Measurements from ENCODE around the gene SYNE1.

The SYNE1 gene

DNA sequence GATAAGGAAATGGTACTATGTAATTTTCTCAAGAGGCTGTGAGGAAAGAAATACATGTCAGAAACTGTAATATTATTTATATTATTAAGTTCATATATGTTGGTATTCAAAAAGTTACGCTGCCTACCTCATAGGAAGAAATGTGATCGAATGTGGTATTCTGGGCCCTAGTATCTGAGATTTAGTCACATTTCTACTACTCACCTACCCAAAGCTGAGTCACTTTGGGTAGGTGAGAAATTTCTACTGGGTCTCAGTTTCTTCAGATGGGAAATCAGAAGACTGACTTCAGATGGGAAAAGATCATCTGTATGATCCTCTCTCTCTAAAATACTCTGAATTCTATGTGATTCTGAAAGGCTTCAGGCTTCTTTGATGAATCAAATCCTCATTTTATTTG lies 411.0 kb downstream of the SYNE1 start:
- TF ChIP-seq, protein P1, sequence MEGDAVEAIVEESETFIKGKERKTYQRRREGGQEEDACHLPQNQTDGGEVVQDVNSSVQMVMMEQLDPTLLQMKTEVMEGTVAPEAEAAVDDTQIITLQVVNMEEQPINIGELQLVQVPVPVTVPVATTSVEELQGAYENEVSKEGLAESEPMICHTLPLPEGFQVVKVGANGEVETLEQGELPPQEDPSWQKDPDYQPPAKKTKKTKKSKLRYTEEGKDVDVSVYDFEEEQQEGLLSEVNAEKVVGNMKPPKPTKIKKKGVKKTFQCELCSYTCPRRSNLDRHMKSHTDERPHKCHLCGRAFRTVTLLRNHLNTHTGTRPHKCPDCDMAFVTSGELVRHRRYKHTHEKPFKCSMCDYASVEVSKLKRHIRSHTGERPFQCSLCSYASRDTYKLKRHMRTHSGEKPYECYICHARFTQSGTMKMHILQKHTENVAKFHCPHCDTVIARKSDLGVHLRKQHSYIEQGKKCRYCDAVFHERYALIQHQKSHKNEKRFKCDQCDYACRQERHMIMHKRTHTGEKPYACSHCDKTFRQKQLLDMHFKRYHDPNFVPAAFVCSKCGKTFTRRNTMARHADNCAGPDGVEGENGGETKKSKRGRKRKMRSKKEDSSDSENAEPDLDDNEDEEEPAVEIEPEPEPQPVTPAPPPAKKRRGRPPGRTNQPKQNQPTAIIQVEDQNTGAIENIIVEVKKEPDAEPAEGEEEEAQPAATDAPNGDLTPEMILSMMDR (IDR thresholded peaks at IDR 0.05): no peak
- Histone ChIP-seq H3K36me3 (ENCODE audit: control insufficient read depth, insufficient read depth, low read length) (no peaks in the 10 kb centered on the region), H2AFZ (no peak overlapping the region), H3K4me2 (ENCODE audit: low read length) (no peak overlapping the region), H3K4me1 (no peaks in the 10 kb centered on the region), H3K27me3 (ENCODE audit: control insufficient read depth, insufficient read depth, low read length) (no peaks in the 10 kb centered on the region), H3K27ac (no peak overlapping the region), H3K9ac (no peak overlapping the region), H3K79me2 (no peaks in the 10 kb centered on the region), H3K9me3 (ENCODE audit: control insufficient read depth, low read length) (peaks cover 3% of the 10 kb centered on the region), H3K4me3 (ENCODE audit: low read depth, low read length) (no peak overlapping the region)

DNA sequence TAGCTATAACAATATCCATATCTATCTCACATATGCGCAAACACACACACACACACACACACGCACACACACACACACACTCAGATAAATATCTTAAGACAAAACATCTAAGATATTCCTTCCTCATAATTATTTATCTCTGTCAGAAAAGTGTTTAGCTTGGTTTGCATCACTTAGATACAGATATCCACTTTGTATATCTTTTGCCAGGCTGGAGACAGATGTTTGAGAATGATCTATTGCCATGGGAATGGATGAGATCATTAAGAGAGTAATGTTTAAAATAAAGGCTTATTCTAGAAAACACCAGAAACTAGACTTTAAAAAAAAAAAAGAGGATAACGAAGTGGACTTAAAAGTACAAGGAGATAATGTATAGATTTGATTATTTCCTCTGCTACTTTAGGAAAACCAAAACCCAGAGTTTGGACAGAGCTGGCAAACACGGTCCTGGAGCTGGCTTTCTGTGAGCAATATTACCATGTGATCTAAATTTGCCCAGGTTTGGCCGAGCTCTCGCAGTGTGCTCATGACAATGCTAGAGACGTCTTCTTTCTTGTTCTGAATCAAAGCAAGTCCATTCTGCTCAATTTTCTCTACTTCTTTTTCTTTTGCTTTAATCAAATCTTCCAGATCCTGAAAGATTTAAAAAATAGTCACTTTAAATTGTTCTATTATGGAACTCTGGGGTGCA lies 411.8 kb downstream of the SYNE1 start:
- TF ChIP-seq, protein P1 (IDR thresholded peaks at IDR 0.05): no peak
- H3K4me3 ChIP-seq (ENCODE audit: low read depth, low read length): no peak overlapping the region
- H3K4me1 ChIP-seq: no peaks in the 10 kb centered on the region
- H3K79me2 ChIP-seq: no peaks in the 10 kb centered on the region
- H3K9me3 ChIP-seq (ENCODE audit: control insufficient read depth, low read length): peaks cover 3% of the 10 kb centered on the region
- no peak overlapping the region for H3K27ac ChIP-seq
- no peak overlapping the region for H3K4me2 ChIP-seq (ENCODE audit: low read length)
- no peaks in the 10 kb centered on the region for H3K36me3 ChIP-seq (ENCODE audit: control insufficient read depth, insufficient read depth, low read length)
- H3K9ac ChIP-seq: no peak overlapping the region
- H3K27me3 ChIP-seq (ENCODE audit: control insufficient read depth, insufficient read depth, low read length): no peaks in the 10 kb centered on the region
- H2AFZ ChIP-seq: no peak overlapping the region

DNA sequence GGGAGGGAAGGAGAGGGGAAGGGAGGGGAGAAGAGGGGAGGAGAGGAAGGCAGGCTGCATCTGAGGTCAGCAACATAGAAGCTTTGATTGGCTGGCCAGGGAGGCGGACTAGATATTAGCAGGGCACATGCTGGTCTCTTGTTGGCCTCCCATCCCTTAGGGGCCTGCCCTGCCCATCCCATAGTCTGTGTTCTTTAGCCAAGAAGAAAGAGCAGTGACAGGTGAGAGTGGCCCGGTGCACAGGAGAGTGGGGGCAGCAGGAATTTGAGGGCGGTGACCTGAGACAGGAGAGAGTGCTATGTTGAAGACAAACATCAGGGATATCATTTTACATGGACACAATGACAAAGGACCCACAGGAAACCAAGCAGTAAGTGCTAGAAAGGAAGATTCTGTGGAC lies 413.5 kb downstream of the SYNE1 start:
- Histone ChIP-seq H3K9me3 (ENCODE audit: control insufficient read depth, low read length) (peaks cover 3% of the 10 kb centered on the region), H3K9ac (no peak overlapping the region), H3K4me3 (ENCODE audit: low read depth, low read length) (no peak overlapping the region), H3K4me2 (ENCODE audit: low read length) (no peak overlapping the region), H2AFZ (no peak overlapping the region), H3K27me3 (ENCODE audit: control insufficient read depth, insufficient read depth, low read length) (no peaks in the 10 kb centered on the region), H3K36me3 (ENCODE audit: control insufficient read depth, insufficient read depth, low read length) (no peaks in the 10 kb centered on the region), H3K27ac (no peak overlapping the region), H3K4me1 (no peaks in the 10 kb centered on the region), H3K79me2 (no peaks in the 10 kb centered on the region)
- TF ChIP-seq, protein P1 (IDR thresholded peaks at IDR 0.05): no peak

GRCh38 chr6:152221806-152222628 lies 415.1 kb downstream of the SYNE1 start:
- H3K9ac ChIP-seq: no peak overlapping the region
- H3K4me2 ChIP-seq (ENCODE audit: low read length): no peak overlapping the region
- no peak overlapping the region for H2AFZ ChIP-seq
- no peaks in the 10 kb centered on the region for H3K4me1 ChIP-seq
- TF ChIP-seq, protein P1 (IDR thresholded peaks at IDR 0.05): no peak
- no peak overlapping the region for H3K27ac ChIP-seq
- no peaks in the 10 kb centered on the region for H3K27me3 ChIP-seq (ENCODE audit: control insufficient read depth, insufficient read depth, low read length)
- H3K4me3 ChIP-seq (ENCODE audit: low read depth, low read length): no peak overlapping the region
- no peaks in the 10 kb centered on the region for H3K79me2 ChIP-seq
- H3K36me3 ChIP-seq (ENCODE audit: control insufficient read depth, insufficient read depth, low read length): no peaks in the 10 kb centered on the region
- peaks cover 3% of the 10 kb centered on the region for H3K9me3 ChIP-seq (ENCODE audit: control insufficient read depth, low read length)
